Coronary artery (tissue), 2 donors: ENCODE measurements around the gene KIAA0040.

Source experiments
- DNase-seq: peaks from one replicate; pipeline ENCODE4 v3.0.0-alpha.2; 2017; ENCODE audit warnings: low spot score
- H3K27ac ChIP-seq, 2 donors: fragments of 200-600 bp; sonication (generic); one replicate each; pipeline ENCODE4 v1.5.1; 2016 to 2019
- H3K4me3 ChIP-seq: fragments of 200-600 bp; sonication (generic); 2 replicates; pipeline ENCODE4 v1.5.1; 2016; ENCODE audit warnings: mild to moderate bottlenecking, moderate library complexity
- TF ChIP-seq, protein P1 (sequence below): fragments of 200-600 bp; sonication (generic); IDR thresholded peaks from one replicate; pipeline ENCODE4 v1.5.1; 2019; ENCODE audit warnings: antibody characterized with exemption

KIAA0040 gene

DNA sequence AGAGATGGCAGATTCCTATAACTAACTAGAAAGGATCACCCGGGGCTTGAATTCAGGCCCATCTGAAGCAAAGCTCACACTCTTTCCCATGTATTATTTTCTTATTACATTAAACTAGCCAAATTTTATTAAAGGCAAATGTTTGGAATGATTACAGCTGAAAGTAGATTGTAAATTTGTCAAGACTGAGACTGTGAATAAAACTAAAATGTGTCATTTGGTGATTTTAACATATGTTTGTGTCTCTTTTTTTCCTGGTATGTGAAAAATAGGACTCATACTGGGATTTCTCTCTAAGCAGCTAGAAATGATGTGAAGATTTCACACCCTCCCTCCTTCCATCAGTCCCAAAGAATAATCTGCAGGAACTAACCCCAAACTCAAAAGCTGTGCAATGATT is 19.1 kb upstream of the KIAA0040 start:
- no peak for DNase-seq
- TF ChIP-seq, protein P1, sequence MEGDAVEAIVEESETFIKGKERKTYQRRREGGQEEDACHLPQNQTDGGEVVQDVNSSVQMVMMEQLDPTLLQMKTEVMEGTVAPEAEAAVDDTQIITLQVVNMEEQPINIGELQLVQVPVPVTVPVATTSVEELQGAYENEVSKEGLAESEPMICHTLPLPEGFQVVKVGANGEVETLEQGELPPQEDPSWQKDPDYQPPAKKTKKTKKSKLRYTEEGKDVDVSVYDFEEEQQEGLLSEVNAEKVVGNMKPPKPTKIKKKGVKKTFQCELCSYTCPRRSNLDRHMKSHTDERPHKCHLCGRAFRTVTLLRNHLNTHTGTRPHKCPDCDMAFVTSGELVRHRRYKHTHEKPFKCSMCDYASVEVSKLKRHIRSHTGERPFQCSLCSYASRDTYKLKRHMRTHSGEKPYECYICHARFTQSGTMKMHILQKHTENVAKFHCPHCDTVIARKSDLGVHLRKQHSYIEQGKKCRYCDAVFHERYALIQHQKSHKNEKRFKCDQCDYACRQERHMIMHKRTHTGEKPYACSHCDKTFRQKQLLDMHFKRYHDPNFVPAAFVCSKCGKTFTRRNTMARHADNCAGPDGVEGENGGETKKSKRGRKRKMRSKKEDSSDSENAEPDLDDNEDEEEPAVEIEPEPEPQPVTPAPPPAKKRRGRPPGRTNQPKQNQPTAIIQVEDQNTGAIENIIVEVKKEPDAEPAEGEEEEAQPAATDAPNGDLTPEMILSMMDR, result no peak
- Histone ChIP-seq H3K27ac (no peak overlapping the region), H3K4me3 (no peak overlapping the region)

DNA sequence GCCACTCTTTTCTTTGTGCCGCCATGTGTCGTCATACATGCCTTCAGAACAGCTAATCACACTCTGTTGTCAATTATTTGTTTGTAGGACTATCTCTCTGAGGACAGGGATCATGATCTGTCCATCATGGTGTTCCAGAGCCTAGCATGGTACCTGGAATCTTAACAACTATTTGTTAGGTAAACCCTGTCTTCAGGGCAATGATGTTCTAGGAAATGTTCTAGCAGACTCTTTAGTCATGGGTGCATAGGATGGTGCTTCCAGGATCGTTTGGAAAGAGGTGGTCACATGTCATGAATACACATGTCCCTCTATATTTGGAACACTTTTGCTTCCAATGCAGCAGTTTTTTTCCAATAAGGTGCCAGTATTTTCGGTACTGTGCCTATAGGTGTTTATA is 18.2 kb upstream of the KIAA0040 start:
- H3K27ac ChIP-seq, result no peak overlapping the region
- no peak for DNase-seq

DNA sequence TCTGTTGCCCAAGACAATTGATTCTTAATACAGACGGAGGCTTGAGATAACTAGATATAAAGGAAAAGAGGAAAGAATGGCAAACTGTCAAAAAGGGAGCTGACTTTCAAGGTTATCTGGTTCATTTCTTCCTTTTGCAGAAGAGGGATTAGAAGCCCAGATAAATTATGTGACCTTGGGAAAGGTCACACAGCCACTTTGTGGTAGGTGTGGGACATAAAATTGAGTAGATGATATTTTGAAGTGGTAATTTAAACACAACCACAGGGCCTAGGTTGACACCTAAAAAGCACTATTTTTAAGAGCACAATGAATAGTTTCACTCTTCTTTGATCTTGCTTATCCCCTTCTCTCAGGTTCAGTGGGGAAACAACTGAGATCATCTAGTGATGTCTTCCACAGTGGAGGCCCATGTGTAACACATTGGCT is 16.9 kb upstream of the KIAA0040 start:
- H3K4me3 ChIP-seq, result no peak overlapping the region
- no peak overlapping the region for H3K27ac ChIP-seq
- no peak for DNase-seq
- TF ChIP-seq, protein P1, result no peak

More for the DNA sequence above, 18.2 kb upstream of the KIAA0040 start:
- TF ChIP-seq, protein P1, result no peak
- no peak overlapping the region for H3K4me3 ChIP-seq

DNA sequence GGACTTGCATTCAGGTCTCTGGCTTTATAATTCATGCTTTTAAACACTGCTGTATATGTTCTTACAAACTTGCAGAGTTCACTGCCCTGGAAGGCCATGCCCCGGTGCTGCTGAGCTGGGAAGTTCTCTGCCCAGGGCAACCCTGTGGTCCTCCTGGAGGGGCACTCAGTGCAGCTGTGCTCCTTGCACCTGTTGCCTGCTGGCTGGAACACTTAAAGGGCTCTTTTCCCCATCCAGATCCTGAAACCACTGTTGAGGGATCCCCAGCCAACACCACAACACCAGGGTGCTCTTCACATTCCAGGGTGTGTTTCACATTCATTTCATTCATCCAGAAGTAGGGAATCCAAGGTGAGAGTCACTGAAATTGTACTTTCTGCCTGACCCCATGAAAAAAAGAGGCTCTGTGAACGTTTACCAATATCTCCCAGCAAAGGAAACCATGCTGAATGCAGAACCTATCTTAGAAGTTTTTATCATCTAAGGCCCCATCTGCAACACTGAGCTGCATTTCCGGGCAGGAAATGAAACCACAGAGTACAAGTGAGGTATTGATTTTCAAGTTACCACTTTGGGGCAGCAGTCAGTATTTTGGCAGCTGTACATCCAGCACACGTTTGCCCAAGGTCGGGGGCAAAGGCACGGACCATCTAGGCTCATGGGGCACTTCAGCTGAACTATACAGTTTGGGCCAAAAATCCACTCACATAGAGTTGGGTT is 16.4 kb upstream of the KIAA0040 start:
- DNase-seq, result no peak
- TF ChIP-seq, protein P1, result no peak
- no peak overlapping the region for H3K27ac ChIP-seq

DNA sequence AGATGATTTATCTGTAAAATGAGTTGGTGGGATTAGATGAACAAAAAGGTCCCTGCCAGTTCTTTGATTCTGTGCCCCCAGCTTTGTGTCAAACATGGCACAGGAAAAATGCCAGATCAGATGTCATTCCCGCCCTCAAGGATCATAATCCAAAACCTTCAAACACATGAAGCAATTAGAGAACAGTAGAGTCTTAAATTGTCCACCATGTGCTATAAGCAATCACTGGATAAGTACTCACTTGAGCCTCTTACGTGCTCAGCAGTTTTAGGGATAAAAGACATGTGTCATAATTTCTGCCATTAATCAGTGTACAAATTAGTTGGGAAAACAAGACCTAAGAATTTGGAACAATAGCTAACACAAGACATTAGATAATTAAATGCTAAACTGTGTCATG is 15.4 kb upstream of the KIAA0040 start:
- H3K4me3 ChIP-seq, result no peak overlapping the region
- TF ChIP-seq, protein P1, result no peak
- no peak for DNase-seq
- no peak overlapping the region for H3K27ac ChIP-seq

More for the DNA sequence above, 16.4 kb upstream of the KIAA0040 start:
- no peak overlapping the region for H3K4me3 ChIP-seq

DNA sequence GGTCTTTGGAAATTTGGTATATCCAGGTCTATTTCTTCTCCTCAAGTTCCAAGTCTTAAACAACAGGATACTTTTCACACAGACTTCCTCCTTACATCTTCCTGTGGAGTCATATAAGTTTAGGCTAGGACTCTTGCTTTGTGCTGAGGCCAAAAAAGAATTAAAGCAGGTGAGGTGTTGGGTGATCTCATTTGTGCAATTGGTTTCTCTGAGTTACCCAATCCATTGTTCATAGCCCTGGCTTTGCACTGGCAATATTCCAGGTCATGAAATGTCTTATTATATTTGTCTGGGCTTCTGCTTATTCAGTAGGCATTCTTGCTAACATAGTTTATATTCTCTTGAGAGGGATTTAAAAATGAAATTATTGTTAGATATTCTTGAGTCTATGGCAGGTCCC is 14.1 kb upstream of the KIAA0040 start:
- H3K4me3 ChIP-seq, result no peak overlapping the region
- no peak for DNase-seq
- H3K27ac ChIP-seq, result no peak overlapping the region
- TF ChIP-seq, protein P1, result no peak

DNA sequence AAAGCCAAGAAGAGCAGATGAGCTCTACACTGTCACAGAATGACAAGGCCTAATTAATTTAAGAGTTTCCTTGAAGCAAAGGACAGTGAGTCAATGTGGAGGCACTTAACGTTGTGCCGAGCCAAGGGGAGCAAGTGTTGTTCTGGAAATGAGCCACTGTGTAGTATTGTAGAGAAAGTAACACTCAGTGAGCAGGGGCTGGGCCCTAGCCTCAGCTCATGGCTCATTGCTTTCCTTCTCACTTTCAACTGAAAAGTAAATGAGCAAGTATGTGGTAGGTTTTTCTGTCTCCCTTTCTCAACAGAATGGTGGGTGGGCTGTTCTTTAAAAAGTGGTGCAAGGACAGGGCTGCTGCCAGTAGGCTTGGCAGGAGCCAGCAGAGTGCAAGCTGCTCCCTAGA is 11.8 kb upstream of the KIAA0040 start:
- Histone ChIP-seq H3K27ac (no peak overlapping the region), H3K4me3 (no peak overlapping the region)
- TF ChIP-seq, protein P1, result no peak
- no peak for DNase-seq
